Raji (cell line): ENCODE results near the gene SDK1.

Experiments used
- POLR2A ChIP-seq: IDR thresholded peaks from 2 replicates; pipeline ENCODE4 v1.6.1; 2011; ENCODE audit warnings: low read depth, low read length, control low read depth; ENCODE audit not compliant: insufficient read depth

Gene SDK1

GRCh38 chr7:4000934-4001333, 699.9 kb downstream of the SDK1 start:
- TF ChIP-seq POLR2A = no peak

- no peak for TF ChIP-seq POLR2A
Measured at GRCh38 chr7:4001742-4002141, 700.7 kb downstream of the SDK1 start.

- TF ChIP-seq POLR2A = no peak
Measured at GRCh38 chr7:4003503-4003902, 702.5 kb downstream of the SDK1 start.

GRCh38 chr7:4006687-4007086, 705.6 kb downstream of the SDK1 start:
- TF ChIP-seq POLR2A = no peak

GRCh38 chr7:4009211-4010060, 708.4 kb downstream of the SDK1 start:
- no peak for TF ChIP-seq POLR2A

- TF ChIP-seq POLR2A = no peak
Measured at GRCh38 chr7:4010061-4010605, 709.1 kb downstream of the SDK1 start.

GRCh38 chr7:4010923-4011656, 710.0 kb downstream of the SDK1 start:
- TF ChIP-seq POLR2A = no peak

- no peak for TF ChIP-seq POLR2A
Measured at GRCh38 chr7:4013793-4014192, 712.7 kb downstream of the SDK1 start.

GRCh38 chr7:4014346-4015050, 713.4 kb downstream of the SDK1 start:
- TF ChIP-seq POLR2A = no peak

- no peak for TF ChIP-seq POLR2A
Measured at GRCh38 chr7:4015371-4015770, 714.3 kb downstream of the SDK1 start.

- TF ChIP-seq POLR2A = no peak
Measured at GRCh38 chr7:4015996-4016395, 714.9 kb downstream of the SDK1 start.

GRCh38 chr7:4017081-4017480, 716.0 kb downstream of the SDK1 start:
- no peak for TF ChIP-seq POLR2A

GRCh38 chr7:4017785-4018184, 716.7 kb downstream of the SDK1 start:
- no peak for TF ChIP-seq POLR2A

GRCh38 chr7:4018601-4019316, 717.7 kb downstream of the SDK1 start:
- no peak for TF ChIP-seq POLR2A

- TF ChIP-seq POLR2A = no peak
Measured at GRCh38 chr7:4020086-4020485, 719.0 kb downstream of the SDK1 start.
